Activated CD4-positive, alpha-beta T cell treated with anti-CD3 and anti-CD28 coated beads, Interleukin-2, amount 50 U/mL, for 1 hour (primary cell): Measurements from ENCODE around the gene CCNB2.
A peak's percentile ranks its signal among the peaks of the same experiment; 100 is the strongest.
"Not testable (repeated sequence)": the region's sequence is repeated elsewhere in the genome, so short reads cannot be mapped to it uniquely, and the experiment has no call there.

Experiments used
- DNase-seq: peaks from one replicate; pipeline ENCODE4 v3.0.0-alpha.2; 2020

The CCNB2 gene

DNA sequence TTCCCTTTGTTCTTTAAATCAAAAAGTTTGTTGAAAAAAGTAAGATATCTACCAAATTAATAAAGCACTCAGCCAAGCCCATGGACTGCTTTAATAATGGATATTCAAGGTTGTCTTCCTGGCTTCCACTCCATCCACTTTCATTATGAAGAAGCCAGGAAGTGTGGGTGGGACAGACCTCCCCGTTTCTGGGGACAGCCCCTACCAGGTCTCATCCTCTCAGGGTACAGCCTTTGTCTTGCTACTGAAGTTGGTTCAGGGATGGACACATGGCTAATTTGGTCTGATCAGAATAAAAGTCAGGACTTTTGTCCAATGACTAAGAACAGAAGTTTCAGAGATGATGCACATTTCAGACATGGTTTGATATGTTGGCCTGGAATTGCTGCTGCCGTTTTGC lies 32.6 kb downstream of the CCNB2 start:
- DNase-seq: no peak

- DNase-seq: peak; percentile 50
Measured at GRCh38 chr15:59138243-59138642, 33.3 kb downstream of the CCNB2 start.

DNA sequence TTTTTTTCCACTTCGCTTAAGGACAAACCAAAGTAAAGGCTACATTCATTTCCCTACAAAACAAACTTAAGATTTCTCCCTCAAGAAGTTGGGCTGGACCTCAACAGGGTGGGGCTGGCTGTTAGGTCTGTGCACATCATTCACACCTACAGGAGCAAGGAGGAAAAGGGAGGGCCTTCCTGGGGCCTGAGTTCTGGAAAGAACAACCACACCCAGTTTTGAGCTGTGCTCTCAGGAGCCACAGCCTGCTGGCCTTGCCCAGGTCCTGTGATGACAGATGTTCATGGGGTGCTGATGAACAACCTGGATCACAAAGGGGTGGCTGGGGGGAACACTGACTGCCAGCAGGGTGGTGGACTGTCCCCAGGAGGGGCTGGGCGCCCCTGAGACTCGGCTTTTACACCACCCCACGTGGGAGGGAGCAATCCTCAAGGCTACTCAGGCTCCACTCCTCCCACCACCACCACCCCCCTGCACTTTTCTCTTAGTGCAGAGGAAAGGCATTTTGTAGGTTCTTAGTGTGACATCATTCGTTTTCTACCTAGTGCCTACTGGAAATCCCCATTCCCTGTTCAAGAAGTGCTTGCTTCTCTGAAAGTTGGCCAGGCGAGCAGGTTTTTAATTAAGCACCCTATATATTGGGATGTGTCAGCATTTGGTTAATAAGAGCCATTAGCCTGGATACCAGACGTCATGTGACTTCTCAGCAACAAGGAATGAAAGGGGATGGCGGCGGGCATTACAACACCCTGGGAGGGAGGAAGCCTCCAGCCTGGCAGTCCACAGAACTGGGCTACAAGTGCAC lies 35.7 kb downstream of the CCNB2 start:
- no peak for DNase-seq

DNA sequence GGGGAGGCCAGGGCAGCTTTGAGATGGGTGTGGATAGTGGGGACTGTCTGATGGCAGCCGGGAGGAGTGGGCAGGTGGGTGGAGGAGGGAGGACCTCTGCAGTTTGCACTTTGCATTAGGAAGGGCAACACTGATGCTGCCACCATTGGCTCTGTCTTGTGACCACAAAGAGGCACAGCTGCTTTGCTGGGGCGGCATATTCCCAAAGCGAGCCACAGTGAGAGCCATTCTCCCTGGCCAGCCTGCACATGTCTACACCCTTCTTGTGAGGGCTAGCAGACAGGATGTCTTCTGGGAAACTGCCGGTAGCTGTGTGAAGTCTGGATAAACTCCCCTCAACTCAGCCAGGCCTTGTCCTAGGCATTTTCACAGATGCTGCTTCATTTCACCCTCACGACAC lies 38.3 kb downstream of the CCNB2 start:
- no peak for DNase-seq

DNA sequence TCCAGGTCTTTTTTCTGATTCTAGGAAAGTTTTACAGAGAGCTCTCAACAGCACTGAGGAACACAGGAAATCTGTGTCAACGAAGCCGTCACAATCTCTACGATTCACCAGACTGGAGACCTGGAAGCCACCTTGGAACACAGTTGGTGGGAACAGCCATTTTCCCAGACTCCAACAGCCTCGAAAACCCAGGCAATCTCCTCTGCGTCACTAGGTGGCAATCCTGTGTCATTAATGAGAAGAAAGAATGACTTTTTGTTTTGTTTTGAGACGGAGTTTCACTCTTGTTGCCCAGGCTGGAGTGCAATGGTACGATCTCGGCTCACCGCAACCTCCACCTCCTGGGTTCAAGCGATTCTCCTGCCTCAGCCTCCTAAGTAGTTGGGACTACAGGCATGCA lies 39.6 kb downstream of the CCNB2 start:
- not testable (repeated sequence) for DNase-seq

DNA sequence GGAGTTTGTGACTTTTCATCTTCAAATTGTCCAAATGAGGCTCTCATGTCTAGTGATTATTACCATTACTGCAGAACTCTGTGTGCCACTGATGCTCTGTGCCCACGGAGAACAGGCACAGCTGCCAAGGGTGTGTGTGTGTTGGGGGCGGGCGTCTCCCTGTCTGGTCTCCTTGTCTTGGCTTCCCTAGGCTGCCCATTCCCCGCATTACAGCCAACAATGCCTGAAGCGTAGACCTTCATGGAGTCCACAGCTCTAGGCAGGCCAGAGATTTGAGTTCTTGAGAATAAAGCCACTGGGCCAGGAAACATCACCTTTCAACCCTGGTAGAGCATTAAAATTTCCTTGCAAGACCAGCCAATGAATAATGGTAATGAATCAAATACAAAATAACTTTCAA lies 42.7 kb downstream of the CCNB2 start:
- DNase-seq: no peak

DNA sequence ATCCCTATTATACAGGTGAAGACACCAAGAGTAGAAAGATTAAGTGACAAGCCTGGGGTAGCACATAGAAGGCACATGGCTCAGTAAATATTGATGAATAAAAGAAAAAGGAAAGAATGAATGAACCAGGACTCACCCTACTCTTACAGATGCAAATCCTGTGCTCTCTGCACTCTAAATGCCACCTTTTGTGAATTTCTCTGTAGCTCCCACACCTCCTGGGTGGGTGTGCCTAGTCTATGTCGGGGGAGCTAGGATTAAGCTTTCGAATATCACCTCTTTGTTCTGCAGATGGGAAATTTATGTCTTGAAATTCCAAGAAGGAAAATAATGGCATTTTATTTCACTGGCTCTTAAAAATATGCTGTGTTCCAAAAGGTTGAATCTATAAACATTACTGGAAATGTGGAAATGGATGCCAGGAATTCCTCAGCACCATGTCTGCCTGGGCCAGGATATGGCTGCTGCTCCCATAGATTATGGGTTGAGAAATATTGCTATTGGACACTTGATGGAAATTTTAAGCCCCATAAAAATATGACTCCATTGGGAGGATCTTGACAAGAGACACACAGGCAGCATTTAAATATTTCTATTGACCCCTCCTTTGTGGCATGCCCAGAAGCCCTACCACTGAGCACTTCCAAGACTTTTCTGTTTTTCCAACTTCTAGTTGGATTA lies 43.3 kb downstream of the CCNB2 start:
- DNase-seq: no peak

DNA sequence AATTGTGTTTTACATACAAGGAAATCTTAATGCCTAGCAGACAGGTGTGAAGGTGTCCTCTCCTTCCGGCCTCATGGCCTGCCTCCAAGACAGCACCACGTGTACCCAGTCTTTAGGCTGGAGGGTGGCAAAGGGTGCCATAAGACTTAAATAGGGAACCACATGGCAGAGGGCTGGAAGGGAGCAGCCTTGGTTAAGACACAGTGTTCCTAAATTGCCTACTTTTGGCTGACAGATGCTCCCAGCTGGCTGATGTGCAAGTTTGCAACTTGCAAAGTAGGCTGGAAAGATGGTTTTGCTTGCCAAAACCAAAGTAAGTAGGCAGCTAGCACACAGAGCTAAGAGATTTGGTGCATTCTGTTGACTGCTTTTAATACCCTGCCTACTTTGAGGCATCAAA lies 45.2 kb downstream of the CCNB2 start:
- no peak for DNase-seq

- no peak for DNase-seq
Measured at GRCh38 chr15:59152694-59153450, 47.9 kb downstream of the CCNB2 start.

DNA sequence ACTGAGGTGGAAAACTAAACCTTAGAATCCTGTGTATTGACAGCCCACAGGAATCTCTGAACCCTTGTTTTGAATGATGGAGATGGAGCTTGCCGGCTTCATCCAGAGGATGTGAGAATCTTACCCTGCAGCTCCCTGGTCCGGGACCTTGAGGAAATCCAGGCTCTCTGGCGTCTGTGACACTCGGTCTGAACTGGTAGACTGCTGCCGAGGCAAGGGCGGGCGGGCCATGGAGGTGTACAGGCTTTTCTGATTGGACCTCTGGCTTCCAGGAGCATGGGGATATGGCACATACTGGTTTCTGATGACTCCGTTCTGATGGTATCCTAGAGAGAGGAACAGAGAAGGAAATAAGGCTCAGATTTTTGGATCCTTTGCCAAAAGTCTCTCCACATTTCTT lies 48.5 kb downstream of the CCNB2 start:
- DNase-seq: no peak

- no peak for DNase-seq
Measured at GRCh38 chr15:59154243-59154642, 49.3 kb downstream of the CCNB2 start.

- no peak for DNase-seq
Measured at GRCh38 chr15:59155431-59155830, 50.5 kb downstream of the CCNB2 start.

DNA sequence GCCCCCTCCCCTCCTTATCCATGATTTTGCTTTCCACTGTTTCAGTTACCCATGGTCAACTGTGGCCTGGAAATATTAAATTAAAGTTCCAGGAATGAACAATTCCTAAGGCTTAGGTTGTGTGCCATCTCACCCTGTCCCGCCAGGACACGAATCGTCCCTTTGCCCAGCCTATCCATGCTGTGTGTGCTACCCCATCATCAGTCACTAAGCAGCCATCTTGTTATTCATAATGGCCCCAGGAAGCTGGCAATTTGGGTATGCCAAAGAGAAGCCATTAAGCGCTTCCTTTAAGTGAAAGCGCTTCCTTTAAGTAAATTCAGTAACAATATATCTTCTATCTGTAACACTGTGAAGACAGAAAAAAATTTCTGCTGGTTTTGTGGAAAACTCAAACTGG lies 52.5 kb downstream of the CCNB2 start:
- no peak for DNase-seq

- DNase-seq: no peak
Measured at GRCh38 chr15:59157840-59158700, 53.1 kb downstream of the CCNB2 start.

- no peak for DNase-seq
Measured at GRCh38 chr15:59158701-59159034, 53.7 kb downstream of the CCNB2 start.

GRCh38 chr15:59159210-59159609 lies 54.3 kb downstream of the CCNB2 start:
- no peak for DNase-seq

GRCh38 chr15:59160880-59161593 lies 56.1 kb downstream of the CCNB2 start:
- DNase-seq: peak; percentile 10

DNA sequence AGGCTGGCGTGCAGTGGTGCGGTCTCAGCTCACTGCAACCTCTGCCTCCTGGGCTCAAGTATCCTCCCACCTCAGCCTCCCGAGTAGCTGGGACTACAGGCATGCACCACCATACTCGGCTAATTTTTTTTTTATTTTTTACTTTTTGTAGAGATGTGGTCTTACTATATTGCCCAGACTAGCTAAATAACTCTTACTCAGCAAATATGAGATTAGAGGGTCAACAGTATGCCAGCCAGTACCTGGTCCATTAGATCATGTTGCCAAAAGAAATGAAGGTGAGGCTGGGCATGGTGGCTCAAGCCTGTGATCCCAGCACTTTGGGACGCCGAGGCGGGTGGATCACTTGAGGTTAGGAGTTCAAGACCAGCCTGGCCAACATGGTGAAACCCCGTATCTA lies 57.1 kb downstream of the CCNB2 start:
- DNase-seq: not testable (repeated sequence)

DNA sequence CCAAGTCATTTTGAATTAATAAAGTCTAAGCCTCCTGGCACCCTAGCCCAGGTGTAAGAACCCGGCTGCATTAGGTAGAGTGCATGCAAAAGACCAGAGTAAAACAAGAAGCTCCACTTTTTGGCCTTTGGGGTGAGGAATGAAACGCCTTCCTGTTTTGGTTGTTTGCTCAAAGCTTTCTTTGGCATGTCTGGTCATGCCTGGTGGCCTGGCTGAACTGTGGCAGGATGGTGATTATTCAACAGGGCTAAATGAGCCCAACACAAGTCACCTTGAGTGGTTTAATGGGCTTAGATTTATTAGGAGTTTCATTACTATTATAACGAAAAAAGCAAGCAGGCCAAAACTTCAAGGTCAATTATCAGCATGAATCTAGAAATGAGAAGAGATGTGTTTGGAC lies 60.8 kb downstream of the CCNB2 start:
- no peak for DNase-seq

GRCh38 chr15:59166166-59166565 lies 61.2 kb downstream of the CCNB2 start:
- no peak for DNase-seq

GRCh38 chr15:59166601-59167265 lies 61.8 kb downstream of the CCNB2 start:
- no peak for DNase-seq

DNA sequence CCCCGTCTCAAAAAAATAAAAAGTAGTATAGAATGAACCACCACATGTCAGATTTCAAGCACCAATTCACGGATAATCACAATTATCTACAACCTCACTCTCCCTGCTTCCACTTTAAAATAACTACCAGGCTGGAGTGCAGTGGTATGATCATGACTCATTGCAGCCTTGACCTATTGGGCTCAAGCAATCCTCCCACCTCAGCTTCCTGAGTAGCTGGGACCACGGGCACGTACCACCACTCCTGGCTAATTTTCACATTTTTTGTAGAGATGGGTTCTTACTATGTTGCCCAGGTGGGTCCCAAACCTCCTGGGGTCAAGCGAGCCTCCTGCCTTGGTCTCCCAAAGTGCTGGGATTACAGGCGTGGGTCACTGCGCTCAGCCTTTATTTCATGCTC lies 63.6 kb downstream of the CCNB2 start:
- DNase-seq: no peak
